ENCODE results near the gene PRSS2.

Gene PRSS2

DNA sequence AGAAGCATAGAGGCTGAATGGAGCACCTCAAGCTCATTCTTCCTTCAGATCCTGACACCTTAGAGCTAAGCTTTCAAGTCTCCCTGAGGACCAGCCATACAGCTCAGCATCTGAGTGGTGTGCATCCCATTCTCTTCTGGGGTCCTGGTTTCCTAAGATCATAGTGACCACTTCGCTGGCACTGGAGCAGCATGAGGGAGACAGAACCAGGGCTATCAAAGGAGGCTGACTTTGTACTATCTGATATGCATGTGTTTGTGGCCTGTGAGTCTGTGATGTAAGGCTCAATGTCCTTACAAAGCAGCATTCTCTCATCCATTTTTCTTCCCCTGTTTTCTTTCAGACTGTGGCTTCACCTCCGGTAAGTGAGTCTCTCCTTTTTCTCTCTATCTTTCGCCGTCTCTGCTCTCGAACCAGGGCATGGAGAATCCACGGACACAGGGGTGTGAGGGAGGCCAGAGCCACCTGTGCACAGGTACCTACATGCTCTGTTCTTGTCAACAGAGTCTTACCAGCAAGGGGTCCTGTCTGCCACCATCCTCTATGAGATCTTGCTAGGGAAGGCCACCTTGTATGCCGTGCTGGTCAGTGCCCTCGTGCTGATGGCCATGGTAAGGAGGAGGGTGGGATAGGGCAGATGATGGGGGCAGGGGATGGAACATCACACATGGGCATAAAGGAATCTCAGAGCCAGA is 31.0 kb downstream of the PRSS2 start:
- DNase-seq (ENCODE audit: low read depth in 3 of 3), result no peak

DNA sequence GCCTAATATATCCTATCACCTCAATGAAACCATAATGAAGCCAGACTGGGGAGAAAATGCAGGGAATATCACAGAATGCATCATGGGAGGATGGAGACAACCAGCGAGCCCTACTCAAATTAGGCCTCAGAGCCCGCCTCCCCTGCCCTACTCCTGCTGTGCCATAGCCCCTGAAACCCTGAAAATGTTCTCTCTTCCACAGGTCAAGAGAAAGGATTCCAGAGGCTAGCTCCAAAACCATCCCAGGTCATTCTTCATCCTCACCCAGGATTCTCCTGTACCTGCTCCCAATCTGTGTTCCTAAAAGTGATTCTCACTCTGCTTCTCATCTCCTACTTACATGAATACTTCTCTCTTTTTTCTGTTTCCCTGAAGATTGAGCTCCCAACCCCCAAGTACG is 31.5 kb downstream of the PRSS2 start:
- no peak for DNase-seq (ENCODE audit: low read depth in 3 of 3)

DNA sequence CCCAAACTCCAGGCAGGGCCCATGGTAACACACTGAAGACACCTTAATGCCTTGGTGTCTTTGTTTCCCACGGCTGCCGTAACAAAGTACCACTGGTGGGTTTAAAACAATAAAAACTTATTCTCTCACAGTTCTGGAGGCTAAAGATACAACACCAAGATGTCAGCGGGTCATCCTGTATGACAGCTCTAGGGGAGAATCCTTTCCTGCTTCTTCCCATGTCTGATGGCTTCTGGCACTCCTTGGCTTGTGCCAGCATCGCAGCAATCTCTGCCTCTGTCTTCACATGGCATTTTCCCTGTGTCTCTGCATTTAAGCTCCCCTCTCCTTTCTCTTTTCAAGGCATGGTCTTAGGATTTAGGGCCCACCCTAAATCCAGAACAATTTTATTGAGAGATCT is 33.1 kb downstream of the PRSS2 start:
- no peak for DNase-seq (ENCODE audit: low read depth in 3 of 3)

DNA sequence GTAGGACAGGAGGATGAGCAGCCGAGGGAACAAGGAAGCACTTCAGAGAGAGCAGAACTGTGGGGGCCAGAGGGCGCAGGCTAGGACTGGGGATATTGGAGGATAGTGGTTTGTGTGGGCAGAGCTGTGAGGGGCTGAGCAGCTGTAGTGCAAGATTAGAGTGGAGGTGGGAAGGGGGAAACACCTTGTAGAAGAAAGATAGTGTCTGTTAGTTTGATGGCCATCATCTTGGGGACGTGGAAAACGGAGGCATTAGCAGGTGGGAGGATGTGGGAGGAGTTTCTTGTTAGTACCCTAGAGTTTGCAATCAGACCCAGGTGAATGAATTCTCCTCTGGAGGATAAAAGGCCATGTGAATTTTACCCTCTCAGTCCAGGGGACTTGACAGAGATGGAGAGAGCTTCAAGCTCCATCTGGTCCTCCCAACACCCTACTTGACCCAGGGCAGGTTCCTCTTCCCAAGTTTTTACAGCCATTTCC is 34.0 kb downstream of the PRSS2 start:
- no peak for DNase-seq (ENCODE audit: low read depth in 3 of 3)

DNA sequence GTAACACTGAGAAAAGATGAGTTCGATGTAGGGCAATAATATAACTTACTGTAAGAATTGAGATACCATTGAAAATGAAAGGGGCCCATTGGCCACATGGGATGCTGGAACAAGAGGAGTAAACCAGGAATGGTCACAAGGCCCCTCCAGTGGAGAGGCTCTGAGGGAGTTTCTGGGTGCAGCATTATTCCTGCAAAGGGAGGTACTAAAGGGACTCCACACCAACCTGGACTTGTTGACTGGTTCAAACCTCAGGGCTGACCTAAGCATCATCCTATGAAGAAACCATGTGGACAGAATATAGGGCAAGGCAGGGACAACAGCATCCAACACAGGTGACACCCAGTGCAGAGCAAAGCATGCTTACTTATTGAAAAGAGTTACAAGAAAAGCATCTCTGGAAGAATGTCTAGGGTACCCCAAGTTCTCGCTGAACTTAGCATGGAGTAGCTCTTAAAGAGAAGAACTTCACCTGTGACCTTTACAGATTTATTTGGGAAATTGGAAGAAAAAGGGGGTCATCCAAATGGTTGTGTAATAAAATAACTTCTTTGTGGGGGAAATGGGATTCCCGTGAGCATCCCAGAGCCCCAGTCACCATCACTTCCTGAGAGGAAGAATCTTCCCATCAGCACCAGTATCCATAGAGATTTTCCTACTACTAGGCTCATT is 34.7 kb downstream of the PRSS2 start:
- DNase-seq (ENCODE audit: low read depth in 3 of 3), result no peak

DNA sequence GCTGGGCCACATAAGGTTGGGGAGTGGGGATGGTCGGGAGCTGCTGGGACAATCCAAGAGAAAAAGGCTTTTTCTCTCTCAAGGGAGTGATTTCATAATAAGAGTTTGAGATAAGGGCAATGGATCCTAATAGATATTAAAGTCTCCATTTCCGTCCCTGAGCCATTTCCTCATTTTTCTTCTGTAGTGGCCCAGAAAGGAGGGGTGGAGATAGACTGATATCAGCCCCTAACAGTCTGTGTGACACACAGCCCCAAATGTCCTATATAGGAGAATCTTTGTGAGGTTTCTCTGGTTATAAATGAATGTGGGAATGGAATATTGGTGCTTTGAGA is 35.2 kb downstream of the PRSS2 start:
- DNase-seq (ENCODE audit: low read depth in 3 of 3), result no peak

DNA sequence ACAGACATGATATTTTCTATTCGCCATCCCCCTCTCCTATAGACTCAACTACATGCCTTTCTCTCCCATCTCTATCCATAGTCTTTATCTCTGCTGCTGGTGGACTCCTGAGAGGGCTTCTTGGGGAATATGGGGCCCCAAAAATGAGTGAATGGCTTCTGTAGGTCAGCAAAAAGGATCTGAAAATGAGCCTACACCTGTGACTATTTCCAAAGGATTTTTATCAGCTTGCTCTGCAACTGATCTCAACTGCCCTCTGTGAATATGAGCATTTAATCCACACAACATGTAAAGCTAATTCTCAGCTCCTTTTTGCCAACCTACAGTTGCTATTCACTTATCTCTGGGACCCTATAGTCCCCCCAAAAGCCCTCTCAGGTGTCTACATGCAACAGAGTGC is 36.2 kb downstream of the PRSS2 start:
- no peak for DNase-seq (ENCODE audit: low read depth in 3 of 3)

DNA sequence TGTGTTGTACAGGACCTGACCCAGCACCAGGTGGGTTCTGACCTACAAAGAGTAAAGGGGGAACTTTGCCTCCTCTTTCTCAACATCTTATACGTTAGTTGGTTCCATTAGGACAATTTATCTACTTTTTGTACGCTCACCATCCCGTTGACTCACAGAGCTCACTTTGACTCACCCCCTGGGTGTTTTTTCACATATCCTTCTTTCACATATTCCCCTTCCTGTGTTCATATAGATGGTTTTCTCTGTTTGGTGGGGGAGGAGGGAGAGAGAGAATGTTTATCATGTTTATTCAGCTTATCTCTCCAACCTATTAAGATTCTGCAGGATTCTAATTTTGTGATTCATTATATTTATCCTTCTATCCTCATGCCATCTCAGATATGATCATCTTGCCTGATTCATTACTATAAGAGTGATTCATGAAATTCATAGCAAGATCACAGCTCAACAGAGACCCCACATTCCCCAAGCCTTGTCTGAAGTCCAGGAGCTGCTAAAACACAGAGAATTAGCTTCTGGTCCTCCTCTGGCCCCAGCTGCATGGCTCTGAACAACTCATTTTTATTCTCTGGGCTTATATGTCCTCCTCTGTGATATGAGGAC is 37.2 kb downstream of the PRSS2 start:
- DNase-seq (ENCODE audit: low read depth in 3 of 3), result no peak

DNA sequence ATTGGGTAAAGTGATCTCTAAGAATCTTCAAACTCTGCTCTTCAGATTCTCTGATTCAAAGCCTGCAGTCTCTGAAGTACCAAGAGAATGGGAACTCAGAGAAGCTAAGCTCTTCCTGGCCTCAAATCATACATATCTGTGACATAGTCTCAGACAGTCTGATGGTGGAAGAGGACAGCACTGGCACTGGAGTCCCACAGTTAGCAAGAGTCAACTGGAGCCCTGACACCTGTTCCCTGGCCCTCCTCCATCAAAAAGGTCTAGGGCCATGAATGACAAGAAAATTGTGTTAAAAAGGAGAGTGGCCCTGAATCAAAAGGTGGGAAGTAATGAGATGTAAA is 37.7 kb downstream of the PRSS2 start:
- DNase-seq (ENCODE audit: low read depth in 3 of 3), result no peak

DNA sequence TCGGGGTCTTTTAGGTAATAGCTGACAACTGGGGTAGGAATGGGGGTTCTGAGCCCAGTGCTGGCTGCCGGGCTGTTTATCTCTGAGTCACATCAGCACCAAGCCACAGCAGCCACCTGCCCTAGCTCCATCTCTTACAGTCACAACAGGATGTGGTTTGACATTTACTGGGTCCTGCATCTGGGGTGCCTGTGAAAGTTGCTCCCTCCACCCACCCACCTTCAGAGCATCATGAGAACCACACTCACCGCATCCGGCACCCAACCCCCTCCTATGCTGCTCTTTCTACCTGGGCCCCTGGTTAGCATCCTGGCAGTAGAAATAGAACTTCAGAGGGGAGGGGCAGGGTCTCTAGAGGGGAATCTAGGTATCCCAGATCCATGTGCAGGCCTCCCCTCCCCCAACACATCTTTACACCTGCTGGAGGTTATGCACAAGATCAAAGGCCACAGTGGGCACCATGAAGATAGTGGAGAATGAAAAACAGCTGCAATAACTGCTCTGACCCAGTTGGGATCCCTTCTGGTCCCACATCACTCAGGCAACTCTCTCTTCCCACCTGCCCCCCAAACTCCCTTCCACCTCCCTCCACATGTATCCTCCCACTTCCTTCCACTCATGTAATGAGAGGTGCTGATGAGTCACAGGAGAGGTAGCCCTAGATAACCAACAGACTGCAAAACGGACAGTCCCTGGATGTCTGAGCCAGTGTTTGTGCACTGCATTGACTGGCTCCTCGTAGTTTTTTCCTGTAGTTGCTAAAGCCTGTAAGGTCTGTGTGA is 38.2 kb downstream of the PRSS2 start:
- peak in 2 of 3 experiments; percentile 84 to 91 for DNase-seq (ENCODE audit: low read depth in 3 of 3)

DNA sequence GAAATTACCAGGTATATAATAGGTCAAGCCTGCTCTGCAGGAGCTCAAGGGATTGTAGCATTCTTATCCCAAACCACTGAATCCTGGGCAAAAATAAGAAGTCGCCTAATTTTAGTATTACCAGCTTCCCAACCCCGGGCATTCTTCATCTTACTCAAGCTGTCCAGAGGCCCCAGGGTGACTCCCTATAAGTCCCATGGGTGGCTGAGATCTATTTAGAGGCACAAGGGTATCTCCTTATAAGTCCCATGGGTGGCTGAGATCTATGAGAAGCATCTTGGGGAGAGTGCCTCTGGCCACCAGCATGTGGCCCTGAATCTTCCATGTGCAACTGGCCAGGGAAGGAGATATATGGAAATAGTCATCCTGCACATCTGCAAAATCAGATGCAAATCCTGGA is 38.9 kb downstream of the PRSS2 start:
- DNase-seq (ENCODE audit: low read depth in 3 of 3), result no peak

DNA sequence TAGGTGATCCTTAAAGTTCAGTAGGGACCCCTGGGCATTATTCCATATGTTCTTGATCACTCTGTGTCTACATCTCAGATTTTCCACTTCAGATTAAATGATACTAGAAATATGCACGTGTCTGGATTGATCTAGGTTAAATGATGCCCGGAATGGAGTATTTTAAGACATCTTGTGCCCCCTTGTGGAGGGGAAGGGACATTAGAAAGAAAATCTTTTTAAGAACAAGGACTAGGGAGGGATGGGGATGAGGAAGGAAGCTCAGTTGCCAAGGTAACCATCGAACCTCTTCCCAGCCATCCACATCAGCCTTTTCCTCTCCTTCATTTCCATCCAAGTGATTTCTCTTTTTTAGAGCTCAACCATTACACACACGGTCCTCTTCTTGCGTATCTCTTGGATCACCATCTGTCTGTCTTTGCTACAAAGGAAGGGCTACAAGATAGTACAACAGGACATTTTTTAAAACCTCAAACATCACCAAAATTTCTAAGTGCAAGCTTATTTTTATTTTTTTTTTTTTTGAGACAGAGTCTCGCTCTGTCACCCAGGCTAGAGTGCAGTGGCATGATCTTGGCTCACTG is 40.5 kb downstream of the PRSS2 start:
- DNase-seq (ENCODE audit: low read depth in 3 of 3), result no peak

DNA sequence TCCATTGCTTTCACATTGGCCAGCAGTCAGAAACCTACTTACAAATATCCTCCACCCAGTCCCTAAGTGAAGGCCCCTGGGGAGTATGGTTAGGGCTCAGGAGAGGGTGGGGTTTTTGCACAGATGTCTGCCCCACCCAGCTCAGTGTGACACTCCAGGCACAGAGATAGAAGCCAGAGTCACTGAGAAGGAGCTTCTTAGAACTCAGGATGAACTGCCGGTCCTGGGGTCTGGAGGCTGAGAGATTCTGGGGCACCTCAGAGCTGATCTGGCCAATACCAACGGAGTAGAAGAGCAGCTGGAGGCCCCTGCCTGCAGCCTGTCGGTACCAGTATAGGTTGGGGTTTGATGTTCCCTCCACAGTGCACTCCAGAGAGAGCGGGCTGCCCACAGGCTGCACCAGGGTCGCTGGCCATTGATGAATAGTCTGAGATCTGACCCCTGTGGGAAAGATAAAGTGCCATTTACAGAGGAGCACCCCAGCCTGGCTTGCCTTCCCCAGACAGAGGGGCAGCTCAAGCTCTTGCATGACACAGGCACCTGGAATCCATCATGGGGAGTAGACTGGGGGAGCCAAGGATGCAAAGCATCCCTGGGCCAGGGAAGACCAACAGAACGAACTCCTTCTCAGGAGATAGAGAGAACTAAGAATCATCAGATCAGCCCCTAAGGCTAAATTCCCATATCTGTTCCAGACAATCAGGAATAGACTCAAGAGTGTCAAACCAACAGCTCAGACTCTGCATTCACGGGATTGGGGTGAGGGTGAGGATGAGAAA is 41.9 kb downstream of the PRSS2 start:
- DNase-seq (ENCODE audit: low read depth in 3 of 3), result no peak

DNA sequence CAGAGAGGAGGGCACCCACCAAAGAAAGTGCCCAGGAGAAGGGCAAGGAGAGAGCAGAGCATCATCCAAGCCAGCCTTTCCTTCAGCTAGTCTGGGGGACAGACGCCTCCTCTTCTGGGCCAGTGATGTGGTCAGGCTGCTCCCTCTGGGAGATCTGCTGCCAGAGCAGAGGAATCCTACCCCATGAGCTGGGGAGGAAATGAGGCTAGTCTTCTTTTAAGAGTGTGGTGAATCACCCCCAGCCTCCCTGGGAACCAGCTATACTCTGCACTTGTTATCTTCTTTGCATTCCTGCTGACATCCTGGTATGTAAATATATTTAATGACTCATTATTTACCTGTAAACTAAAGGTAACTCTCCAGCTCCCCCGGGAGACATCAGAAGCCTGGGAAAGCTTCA is 42.5 kb downstream of the PRSS2 start:
- no peak for DNase-seq (ENCODE audit: low read depth in 3 of 3)

DNA sequence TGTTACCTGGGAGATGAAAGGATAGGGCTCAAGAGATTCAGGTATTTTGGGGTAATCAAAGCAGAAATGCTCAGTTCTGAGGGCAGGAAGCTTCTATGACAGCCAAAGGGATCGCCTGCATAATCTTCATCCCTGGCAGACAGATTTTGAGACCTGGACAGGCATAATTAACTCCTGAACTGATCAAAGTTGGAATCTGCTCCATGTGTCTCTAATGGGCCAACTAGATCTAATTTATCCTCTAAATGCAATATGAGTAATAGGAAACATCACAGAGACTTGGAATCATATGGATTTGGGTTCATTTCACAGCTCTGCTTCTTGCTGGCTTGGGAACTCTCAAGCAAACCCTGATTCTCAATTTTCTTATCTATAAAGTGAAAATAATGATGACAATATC is 42.9 kb downstream of the PRSS2 start:
- no peak for DNase-seq (ENCODE audit: low read depth in 3 of 3)

DNA sequence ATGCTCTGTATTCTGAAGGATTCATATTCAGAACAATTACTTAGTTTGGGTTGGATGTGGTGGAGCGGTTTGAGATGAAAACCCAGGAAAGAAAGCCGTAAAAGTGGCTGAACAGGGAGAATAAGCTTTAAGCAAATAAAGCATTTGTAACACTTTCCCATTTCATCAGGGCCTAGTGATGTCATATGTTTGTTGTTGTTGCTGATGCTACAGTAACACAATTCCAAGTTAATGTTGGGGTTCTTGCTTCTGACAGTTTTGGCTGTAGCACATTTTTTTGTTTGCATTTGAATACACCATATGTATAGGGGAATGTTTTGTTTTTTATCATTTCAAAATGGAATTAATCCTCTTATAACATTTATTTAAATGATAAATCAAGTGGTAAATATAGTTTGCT is 43.7 kb downstream of the PRSS2 start:
- no peak for DNase-seq (ENCODE audit: low read depth in 3 of 3)

DNA sequence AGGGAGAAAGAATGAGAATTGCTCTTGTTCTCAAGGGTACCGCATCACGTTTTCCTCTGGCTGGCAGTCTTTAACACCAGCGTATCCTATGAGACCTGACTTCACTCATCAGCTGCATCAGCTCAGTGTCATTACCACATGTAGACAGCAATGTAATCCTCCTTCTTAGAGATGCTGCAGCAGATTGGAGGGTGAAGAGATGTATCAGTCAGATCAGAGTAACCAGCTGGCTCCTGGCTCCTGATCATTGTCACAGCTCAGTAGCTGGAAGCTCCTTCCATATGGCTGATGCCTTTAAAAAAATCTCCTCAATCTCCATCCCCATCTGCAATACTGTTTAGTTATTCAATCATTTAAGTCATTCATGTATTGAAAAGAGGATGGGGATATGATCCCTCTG is 44.4 kb downstream of the PRSS2 start:
- DNase-seq (ENCODE audit: low read depth in 3 of 3), result no peak

DNA sequence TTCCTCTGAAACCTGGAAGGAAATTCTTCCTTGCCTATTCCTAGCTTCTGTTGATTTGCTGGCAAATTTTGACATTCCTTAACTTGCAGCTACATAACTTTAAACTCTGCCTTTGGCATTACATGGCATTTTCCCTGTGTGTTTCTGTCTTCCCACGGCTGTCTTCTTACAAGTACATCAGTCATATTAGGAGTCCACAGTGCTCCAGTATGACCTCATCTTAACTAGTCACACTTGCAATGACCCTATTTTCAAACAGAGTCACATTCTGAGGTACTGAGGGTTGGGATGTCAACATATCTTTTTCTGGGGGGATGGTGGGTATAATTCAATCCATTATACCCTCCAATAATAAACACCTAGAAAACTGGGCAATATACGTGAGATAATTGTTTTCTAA is 46.7 kb downstream of the PRSS2 start:
- no peak for DNase-seq (ENCODE audit: low read depth in 3 of 3)

DNA sequence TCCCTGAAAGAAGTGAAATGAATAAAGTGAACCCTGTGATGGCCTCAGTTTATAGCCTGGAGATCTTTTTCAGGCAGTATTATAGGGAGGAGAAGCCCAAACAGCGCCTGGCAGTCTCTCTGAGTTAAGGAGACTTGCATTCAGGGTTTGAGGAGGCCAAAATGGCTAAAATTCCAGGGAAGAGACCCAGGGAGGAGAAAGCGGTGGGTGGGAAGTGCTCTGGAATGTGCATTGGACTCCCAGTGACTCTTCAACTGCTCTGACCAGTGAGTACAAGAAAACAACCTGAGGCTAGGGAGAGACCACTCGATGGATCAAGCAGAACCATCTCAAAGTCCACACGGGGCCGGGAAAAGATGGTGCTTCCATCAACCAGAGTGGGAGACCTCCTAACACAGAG is 48.8 kb downstream of the PRSS2 start:
- no peak for DNase-seq (ENCODE audit: low read depth in 3 of 3)

DNA sequence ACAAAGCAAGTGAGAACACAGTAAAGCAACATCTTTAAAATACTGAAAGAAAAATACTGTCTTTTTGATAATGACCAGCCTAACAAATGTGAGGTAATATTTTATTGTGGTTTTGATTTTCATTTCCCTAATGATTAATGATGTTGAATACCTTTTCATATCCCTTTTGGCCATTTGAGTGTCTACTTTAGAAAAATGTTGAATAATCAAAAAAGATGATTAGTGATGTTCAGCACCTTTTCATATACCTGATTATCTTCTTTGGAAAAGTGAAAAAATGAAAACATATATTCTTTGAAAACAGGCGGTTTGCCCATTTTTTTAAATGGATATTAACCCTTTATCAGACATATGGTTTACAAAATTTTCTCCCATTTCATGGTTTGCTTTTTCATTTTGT is 51.9 kb downstream of the PRSS2 start:
- no peak for DNase-seq (ENCODE audit: low read depth in 3 of 3)
